ENCODE measurements around the gene PRKCZ.

DNA sequence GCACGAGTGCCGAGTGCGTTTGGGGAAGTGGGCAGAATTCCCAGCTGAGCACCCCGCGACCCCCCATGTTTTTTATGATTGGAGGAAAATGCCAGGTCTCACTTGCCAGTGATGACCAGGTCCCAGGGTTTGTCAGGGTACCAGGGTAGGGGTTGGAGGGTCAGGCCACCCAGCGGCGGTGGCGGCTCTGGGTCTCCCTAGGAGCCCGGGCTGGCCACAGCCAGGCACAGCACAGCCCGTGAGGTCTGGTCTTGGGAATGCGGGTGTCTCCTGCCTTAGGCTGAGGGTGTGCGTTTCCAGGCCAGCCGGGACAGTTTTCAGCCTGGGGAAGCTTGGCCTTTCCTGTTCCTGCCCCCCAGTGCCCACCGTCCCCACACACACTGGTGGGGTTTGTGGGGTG is 22.7 kb downstream of the PRKCZ start:
- TF ChIP-seq POLR2AphosphoS5 (IDR thresholded peaks at IDR 0.05; ENCODE audit: low read depth), result no peak
- TF ChIP-seq, protein P1, sequence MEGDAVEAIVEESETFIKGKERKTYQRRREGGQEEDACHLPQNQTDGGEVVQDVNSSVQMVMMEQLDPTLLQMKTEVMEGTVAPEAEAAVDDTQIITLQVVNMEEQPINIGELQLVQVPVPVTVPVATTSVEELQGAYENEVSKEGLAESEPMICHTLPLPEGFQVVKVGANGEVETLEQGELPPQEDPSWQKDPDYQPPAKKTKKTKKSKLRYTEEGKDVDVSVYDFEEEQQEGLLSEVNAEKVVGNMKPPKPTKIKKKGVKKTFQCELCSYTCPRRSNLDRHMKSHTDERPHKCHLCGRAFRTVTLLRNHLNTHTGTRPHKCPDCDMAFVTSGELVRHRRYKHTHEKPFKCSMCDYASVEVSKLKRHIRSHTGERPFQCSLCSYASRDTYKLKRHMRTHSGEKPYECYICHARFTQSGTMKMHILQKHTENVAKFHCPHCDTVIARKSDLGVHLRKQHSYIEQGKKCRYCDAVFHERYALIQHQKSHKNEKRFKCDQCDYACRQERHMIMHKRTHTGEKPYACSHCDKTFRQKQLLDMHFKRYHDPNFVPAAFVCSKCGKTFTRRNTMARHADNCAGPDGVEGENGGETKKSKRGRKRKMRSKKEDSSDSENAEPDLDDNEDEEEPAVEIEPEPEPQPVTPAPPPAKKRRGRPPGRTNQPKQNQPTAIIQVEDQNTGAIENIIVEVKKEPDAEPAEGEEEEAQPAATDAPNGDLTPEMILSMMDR (IDR thresholded peaks at IDR 0.05; ENCODE audit: insufficient read depth, low read length), result no peak

Data from HL-60 (cell line).